GM13977 (cell line): ENCODE measurements around the gene TMEM132C.

Experiments
- DNase-seq: peaks from one replicate; pipeline ENCODE4 v3.0.0; 2012; ENCODE audit warnings: low spot score
- CTCF ChIP-seq: IDR thresholded peaks from 2 replicates; pipeline ENCODE4 v1.5.1; 2012; ENCODE audit warnings: mild to moderate bottlenecking, control low read depth; ENCODE audit not compliant: insufficient read depth; ENCODE audit errors: extremely low read depth, missing control alignments
- in situ Hi-C: fragments of 300-500 bp; cut with MboI; formaldehyde crosslinking; loops from one replicate; pipeline ENCODE4 v1.12.0; 2022; ENCODE audit warnings: low sequenced_read_pairs, low pct_unique_long_range_greater_than_20kb, mixed read lengths, inconsistent platforms; ENCODE audit not compliant: unreplicated experiment

TMEM132C gene

GRCh38 chr12:128449146-128449894 lies 182.3 kb downstream of the TMEM132C start:
- in situ Hi-C loops, result no loop called here
- no peak for DNase-seq
- no peak for TF ChIP-seq CTCF

GRCh38 chr12:128450810-128451209 lies 183.8 kb downstream of the TMEM132C start:
- no peak for DNase-seq
- in situ Hi-C loops, result no loop called here
- no peak for TF ChIP-seq CTCF

DNA sequence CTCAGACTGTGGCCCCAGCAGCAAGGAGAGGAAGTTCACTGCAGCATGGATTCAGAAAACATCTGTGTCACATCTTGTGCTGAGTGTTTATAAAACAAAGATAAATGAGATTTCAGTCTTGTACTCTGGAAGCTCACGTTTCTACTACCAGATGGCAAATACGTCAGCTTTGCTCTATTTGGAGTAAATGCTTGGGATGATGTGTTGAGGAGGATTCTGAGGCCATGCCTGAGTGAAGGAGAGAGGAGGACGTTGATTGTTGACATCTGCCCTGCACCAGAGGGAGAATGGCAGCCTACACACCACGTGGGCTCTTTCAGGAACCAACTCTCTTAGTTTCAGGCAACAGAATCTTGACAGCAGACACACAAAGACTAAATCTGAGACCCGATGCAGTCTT lies 188.9 kb downstream of the TMEM132C start:
- TF ChIP-seq CTCF, result no peak
- in situ Hi-C loops, result no loop called here
- no peak for DNase-seq

GRCh38 chr12:128456922-128457321 lies 190.0 kb downstream of the TMEM132C start:
- DNase-seq, result no peak
- no peak for TF ChIP-seq CTCF
- in situ Hi-C loops, result no loop called here

DNA sequence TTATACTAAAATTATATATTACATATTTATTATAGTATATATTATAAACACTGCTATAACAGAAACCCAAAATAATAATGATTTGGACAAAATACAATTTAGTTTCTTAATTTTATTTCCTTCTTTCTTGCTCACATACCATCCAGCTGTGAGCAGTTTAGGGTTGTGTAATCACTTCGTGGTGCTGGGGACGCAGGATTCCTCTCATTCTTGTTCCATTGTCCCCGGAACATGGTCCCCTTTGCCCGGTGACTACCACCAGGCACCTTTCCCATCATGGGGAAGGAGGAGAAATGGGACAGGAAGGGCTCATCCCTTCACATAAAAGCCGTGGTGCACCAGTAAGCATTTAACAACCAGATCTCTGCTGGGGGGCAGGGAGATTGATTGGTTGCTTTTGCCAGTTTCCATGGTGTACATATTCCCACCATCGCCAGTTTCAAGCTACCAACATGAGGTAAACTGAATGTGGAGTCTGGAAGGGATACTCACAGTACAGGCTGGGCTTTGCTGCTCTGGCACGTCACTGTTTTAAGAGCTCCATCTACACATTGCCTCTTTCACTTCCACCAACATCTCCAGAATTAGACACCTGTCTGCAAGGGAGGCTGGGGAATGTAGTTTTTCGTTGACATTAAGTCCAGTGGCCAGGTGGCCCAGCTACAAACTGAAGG lies 191.5 kb downstream of the TMEM132C start:
- no peak for DNase-seq
- in situ Hi-C loops, result no loop called here
- TF ChIP-seq CTCF, result no peak

DNA sequence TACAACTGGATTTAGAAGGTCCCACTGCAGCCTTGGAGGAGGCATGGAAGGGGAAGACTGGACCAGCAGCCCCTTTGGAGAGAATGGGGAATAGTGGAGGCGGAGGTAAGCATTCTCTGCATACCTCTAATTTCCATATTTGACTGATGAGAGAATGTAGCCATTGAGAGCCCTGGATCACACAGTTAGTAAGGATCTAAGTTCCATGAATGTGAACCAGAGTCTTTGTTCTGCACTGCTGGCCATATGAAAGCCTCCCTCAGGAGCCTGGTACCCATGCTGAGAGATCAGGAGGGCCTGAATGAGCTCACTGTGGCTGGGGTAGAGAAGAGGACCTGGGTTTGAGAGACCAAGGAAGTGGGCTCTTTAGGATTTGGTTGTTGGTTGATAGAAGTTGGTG lies 192.1 kb downstream of the TMEM132C start:
- in situ Hi-C loops, result no loop called here
- DNase-seq, result no peak
- TF ChIP-seq CTCF, result no peak
